SJCRH30 (cell line): ENCODE data around the gene OSBPL10. TPM values are rescaled to one million over a fixed set of nuclear protein-coding genes. Genes with fewer than 3 reads are reported as not detected.
"Not testable (repeated sequence)": the region's sequence is repeated elsewhere in the genome, so short reads cannot be mapped to it uniquely, and the experiment has no call there.

Source experiments
- DNase-seq, 2 experiments: peaks; one replicate each; pipeline ENCODE4 v3.0.0-alpha.2; 2015 to 2020
- H3K27ac ChIP-seq: fragments of 250-450 bp; sonication (Bioruptor Pico); 2 replicates; pipeline ENCODE4 v1.5.1; 2020; ENCODE audit warnings: mild to moderate bottlenecking, moderate library complexity
- H3K27me3 ChIP-seq: fragments of 250-450 bp; sonication (Bioruptor Pico); 2 replicates; pipeline ENCODE4 v1.5.1; 2020; ENCODE audit warnings: mild to moderate bottlenecking, moderate library complexity
- H3K36me3 ChIP-seq: fragments of 250-450 bp; sonication (Bioruptor Pico); 2 replicates; pipeline ENCODE4 v1.5.1; 2020; ENCODE audit warnings: mild to moderate bottlenecking, moderate library complexity
- H3K4me1 ChIP-seq: fragments of 250-450 bp; sonication (Bioruptor Pico); 2 replicates; pipeline ENCODE4 v1.5.1; 2020; ENCODE audit warnings: mild to moderate bottlenecking, moderate library complexity
- H3K4me3 ChIP-seq: fragments of 250-450 bp; sonication (Bioruptor Pico); 2 replicates; pipeline ENCODE4 v1.5.1; 2020; ENCODE audit warnings: mild to moderate bottlenecking, moderate library complexity
- H3K9me3 ChIP-seq: fragments of 250-450 bp; sonication (Bioruptor Pico); replicated peaks from 2 replicates; pipeline ENCODE4 v1.5.1; 2020; ENCODE audit warnings: mild to moderate bottlenecking, moderate library complexity
- total RNA-seq: library from RNA; depleted of rRNA; stranded (reverse); fragments of >200 nt; shearing (Covaris generic); gene quantifications from 2 replicates; pipeline ENCODE4 v1.2.3, GENCODE V29; 2014; rRNA removed

The OSBPL10 gene, protein sequence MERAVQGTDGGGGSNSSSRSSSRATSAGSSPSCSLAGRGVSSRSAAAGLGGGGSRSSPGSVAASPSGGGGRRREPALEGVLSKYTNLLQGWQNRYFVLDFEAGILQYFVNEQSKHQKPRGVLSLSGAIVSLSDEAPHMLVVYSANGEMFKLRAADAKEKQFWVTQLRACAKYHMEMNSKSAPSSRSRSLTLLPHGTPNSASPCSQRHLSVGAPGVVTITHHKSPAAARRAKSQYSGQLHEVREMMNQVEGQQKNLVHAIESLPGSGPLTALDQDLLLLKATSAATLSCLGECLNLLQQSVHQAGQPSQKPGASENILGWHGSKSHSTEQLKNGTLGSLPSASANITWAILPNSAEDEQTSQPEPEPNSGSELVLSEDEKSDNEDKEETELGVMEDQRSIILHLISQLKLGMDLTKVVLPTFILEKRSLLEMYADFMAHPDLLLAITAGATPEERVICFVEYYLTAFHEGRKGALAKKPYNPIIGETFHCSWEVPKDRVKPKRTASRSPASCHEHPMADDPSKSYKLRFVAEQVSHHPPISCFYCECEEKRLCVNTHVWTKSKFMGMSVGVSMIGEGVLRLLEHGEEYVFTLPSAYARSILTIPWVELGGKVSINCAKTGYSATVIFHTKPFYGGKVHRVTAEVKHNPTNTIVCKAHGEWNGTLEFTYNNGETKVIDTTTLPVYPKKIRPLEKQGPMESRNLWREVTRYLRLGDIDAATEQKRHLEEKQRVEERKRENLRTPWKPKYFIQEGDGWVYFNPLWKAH
- total RNA-seq: 1.5 and 2.0 TPM in 2 replicates

DNA sequence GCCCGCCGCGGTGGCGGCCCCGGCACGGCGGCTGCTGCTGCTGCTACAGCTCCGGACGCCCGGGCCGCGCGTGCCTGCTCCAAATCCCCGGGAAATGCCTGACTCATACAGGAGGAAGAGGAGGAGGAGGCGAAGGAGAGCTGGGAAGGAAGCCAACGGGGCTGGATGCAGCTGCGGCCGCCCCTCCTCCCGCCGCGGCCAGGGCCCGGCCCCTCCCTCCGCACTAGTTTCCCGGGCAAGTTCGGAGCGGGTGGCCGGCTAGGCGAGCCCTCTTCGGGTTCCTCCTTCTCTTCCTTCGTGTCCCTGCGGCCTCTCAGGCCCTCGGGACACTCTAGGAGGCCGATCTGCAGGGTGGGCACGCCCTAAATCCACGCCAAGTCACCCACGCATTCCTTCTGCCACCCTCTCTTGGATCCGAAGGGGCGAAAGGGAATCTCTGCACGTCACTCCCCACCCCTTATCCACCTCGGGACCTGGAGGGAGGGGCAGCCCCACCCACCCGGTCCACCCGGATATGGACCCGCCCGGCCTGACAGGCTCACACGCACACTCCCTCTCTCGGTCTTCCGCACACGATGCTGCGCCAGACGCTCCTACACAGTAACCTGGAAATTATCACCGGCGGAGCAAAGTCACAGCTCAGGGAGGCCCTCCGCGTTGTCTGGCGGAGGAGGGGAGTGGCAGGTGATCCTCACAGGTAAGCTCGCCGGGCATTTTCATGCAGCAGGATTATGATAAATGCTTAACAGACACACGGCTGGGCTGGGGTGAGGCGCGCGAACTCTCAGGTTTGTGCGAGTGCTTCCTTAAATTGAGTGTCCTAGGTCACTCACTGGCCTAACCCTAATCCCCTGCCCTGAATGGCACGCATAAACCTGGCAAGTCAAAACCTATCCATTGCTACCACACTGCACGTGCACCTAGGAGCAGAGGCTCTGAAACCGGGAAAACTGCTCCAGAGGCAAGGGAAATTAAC, at the start of gene OSBPL10, which contains the start of gene ZNF860:
OSBPL10 (minus strand) TSS at position 57 of the 976 bp plus-strand sequence. CDS start 83 bp downstream, outside the sequence.
ZNF860 (plus strand) TSS at position 545 of the 976 bp plus-strand sequence. CDS start 7,330 bp downstream, outside the sequence.
- no peak within 1 kb of the TSS for H3K27ac ChIP-seq

DNA sequence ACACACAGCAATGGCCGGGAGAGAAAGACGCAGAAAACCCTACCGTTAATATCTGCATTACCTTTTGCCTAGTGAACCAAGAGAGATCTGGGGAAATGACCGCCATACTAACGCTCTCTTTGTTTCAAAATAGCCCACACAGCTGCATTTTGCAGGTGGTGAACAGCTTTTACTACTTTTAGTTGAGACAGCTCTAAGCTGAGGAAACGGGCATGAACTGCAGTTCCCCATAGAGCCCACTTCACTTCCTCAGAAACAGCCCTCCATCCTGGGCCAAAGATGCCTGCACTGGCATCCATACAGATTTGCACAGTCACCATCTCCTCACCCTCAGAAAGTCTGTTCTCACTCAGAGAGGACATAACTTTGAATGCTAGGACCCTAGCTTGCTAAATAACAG, 45.5 kb upstream of the OSBPL10 start:
- Histone ChIP-seq H3K36me3 (no peaks in the 10 kb centered on the region), H3K9me3 (no peaks in the 10 kb centered on the region), H3K4me1 (no peaks in the 10 kb centered on the region), H3K27ac (no peak overlapping the region), H3K27me3 (no peaks in the 10 kb centered on the region), H3K4me3 (no peak overlapping the region)
- DNase-seq: no peak

More for the DNA sequence above, at the start of gene OSBPL10, which contains the start of gene ZNF860:
- no peaks in the 10 kb centered on the region for H3K36me3 ChIP-seq
- H3K27me3 ChIP-seq: no peaks in the 10 kb centered on the region
- no peaks in the 10 kb centered on the region for H3K9me3 ChIP-seq
- no peaks in the 10 kb centered on the region for H3K4me1 ChIP-seq
- peak; percentile 58 to 62 for DNase-seq
- peak within 1 kb of the TSS; percentile 59 for H3K4me3 ChIP-seq

- no peaks in the 10 kb centered on the region for H3K4me1 ChIP-seq
- no peak for DNase-seq
- H3K36me3 ChIP-seq: no peaks in the 10 kb centered on the region
- H3K9me3 ChIP-seq: no peaks in the 10 kb centered on the region
- no peak overlapping the region for H3K27ac ChIP-seq
- no peak overlapping the region for H3K4me3 ChIP-seq
- no peaks in the 10 kb centered on the region for H3K27me3 ChIP-seq
These were observed 41.9 kb upstream of the OSBPL10 start for GRCh38 chr3:32022947-32023346.

DNA sequence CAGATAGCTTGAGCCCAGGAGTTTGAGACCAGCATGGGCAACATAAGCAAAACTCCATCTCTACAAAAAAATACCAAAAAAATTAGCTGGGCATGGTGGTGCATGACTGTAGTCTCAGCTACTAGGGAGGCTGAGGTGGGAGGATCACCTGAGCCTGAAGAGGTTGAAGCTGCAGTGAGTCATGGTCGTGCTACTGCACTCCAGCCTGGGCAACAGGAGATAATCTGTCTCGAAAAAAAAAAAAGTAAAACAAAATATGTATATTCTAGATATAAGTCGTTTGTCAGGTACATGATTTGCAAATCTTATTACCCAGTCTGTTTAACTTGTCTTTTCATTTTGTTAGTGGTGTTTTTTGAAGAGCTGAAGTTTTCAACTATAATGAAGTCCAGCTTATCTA, 40.7 kb upstream of the OSBPL10 start:
- no peak for DNase-seq
- H3K27ac ChIP-seq: no peak overlapping the region
- H3K36me3 ChIP-seq: no peaks in the 10 kb centered on the region
- H3K27me3 ChIP-seq: no peaks in the 10 kb centered on the region
- no peak overlapping the region for H3K4me3 ChIP-seq
- H3K9me3 ChIP-seq: no peaks in the 10 kb centered on the region
- H3K4me1 ChIP-seq: no peaks in the 10 kb centered on the region

- Histone ChIP-seq H3K4me1 (no peaks in the 10 kb centered on the region), H3K27ac (no peak overlapping the region), H3K9me3 (no peaks in the 10 kb centered on the region), H3K27me3 (no peaks in the 10 kb centered on the region), H3K4me3 (no peak overlapping the region), H3K36me3 (no peaks in the 10 kb centered on the region)
- DNase-seq: no peak
These were observed 40.1 kb upstream of the OSBPL10 start for GRCh38 chr3:32021155-32021554.

GRCh38 chr3:32018757-32019564, 37.9 kb upstream of the OSBPL10 start:
- Histone ChIP-seq H3K4me1 (no peaks in the 10 kb centered on the region), H3K27me3 (no peaks in the 10 kb centered on the region), H3K4me3 (no peak overlapping the region), H3K9me3 (no peaks in the 10 kb centered on the region), H3K36me3 (no peaks in the 10 kb centered on the region), H3K27ac (no peak overlapping the region)
- DNase-seq: peak in 1 of 2 experiments; percentile 48

- no peak for DNase-seq
- H3K27me3 ChIP-seq: no peaks in the 10 kb centered on the region
- no peaks in the 10 kb centered on the region for H3K4me1 ChIP-seq
- no peaks in the 10 kb centered on the region for H3K9me3 ChIP-seq
- H3K27ac ChIP-seq: no peak overlapping the region
- H3K36me3 ChIP-seq: no peaks in the 10 kb centered on the region
- H3K4me3 ChIP-seq: no peak overlapping the region
These were observed 36.2 kb upstream of the OSBPL10 start for GRCh38 chr3:32017286-32017685.

DNA sequence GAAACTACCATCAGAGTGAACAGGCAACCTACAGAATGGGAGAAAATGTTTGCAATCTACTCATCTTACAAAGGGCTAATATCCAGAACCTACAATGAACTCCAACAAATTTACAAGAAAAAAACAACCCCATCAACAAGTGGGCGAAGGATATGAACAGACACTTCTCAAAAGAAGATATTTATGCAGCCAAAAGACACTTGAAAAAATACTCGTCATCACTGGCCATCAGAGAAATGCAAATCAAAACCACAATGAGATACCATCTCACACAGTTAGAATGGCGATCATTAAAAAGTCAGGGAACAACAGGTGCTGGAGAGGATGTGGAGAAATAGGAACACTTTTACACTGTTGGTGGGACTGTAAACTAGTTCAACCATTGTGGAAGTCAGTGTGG, 34.6 kb upstream of the OSBPL10 start:
- H3K4me3 ChIP-seq, DNase-seq, H3K36me3 ChIP-seq, H3K27ac ChIP-seq, H3K27me3 ChIP-seq, H3K4me1 ChIP-seq, H3K9me3 ChIP-seq: not testable (repeated sequence)

DNA sequence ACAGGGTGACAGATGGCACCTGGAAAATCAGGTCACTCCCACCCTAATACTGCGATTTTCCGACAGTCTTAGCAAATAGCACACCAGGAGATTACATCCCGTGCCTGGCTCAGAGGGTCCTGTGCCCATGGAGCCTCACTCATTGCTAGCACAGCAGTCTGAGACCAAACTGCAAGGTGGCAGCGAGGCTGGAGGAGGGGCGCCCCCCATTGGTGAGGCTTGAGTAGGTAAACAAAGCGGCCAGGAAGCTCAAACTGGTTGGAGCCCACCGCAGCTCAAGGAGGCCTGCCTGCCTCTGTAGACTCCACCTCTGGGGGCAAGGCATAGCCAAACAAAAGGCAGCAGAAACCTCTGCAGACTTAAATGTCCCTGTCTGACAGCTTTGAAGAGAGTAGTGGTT, 29.6 kb upstream of the OSBPL10 start:
- H3K4me1 ChIP-seq, DNase-seq, H3K36me3 ChIP-seq, H3K4me3 ChIP-seq, H3K9me3 ChIP-seq, H3K27me3 ChIP-seq, H3K27ac ChIP-seq: not testable (repeated sequence)

GRCh38 chr3:32009957-32010356, 28.9 kb upstream of the OSBPL10 start:
- Histone ChIP-seq H3K4me1 (no peaks in the 10 kb centered on the region), H3K36me3 (no peaks in the 10 kb centered on the region), H3K9me3 (no peaks in the 10 kb centered on the region), H3K27ac (no peak overlapping the region), H3K4me3 (no peak overlapping the region), H3K27me3 (no peaks in the 10 kb centered on the region)
- DNase-seq: no peak

DNA sequence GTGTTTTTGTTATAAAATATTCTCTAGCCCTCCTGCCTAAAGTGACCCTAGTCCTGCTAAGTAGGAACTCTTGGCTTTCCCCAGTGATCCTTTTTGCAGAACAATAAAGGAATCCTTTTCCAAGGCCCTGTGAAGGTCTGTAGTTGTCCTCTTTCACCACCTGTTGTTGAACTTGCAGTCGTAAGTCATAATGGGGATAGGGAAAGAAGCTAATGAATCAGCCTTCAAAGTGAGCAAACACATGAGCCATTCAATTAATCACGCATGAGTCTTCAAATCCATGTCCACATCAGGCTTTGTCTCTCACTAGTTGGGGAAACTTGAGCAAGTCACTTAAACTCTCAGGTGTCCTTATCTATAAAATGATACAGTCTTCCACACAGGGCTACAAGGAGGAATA, 28.0 kb upstream of the OSBPL10 start:
- Histone ChIP-seq H3K36me3 (no peaks in the 10 kb centered on the region), H3K27ac (no peak overlapping the region), H3K4me3 (no peak overlapping the region), H3K9me3 (no peaks in the 10 kb centered on the region), H3K4me1 (no peaks in the 10 kb centered on the region), H3K27me3 (no peaks in the 10 kb centered on the region)
- peak in 1 of 2 experiments; percentile 9 for DNase-seq

DNA sequence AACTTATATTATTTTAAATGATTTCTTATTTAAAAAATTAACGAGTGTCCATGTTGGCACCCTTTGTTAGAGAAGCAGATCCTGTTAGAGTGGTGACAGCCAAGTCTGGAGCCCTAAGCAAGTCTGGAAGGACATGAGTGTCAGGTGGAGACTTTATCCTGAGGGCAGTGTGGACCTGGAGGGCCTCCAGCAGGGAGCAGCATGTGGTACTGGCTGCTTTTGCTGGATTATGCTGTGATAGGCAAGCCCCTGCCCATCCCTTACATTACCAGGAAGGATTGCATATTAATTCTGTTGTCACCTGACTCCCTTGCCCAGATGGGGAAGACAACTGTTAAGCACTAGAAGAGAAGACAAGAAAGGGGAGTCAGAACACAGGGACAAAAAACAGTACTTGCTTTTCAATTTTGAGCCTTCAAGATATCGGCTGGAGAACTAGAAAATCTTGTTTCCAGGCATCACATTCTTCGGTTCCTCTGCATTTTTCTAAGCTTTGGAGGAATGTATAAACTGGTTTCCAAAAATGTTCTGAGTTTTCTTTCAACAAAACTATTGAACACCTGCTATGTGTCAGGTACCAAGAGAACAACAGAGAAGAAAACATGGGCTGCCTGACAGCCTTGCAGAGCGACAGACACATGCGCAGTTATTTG, 23.2 kb upstream of the OSBPL10 start:
- no peaks in the 10 kb centered on the region for H3K36me3 ChIP-seq
- H3K4me3 ChIP-seq: no peak overlapping the region
- no peaks in the 10 kb centered on the region for H3K27me3 ChIP-seq
- no peaks in the 10 kb centered on the region for H3K9me3 ChIP-seq
- H3K27ac ChIP-seq: no peak overlapping the region
- no peak for DNase-seq
- no peaks in the 10 kb centered on the region for H3K4me1 ChIP-seq

- Histone ChIP-seq H3K27me3 (no peaks in the 10 kb centered on the region), H3K36me3 (no peaks in the 10 kb centered on the region)
- no peak for DNase-seq
These were observed 22.3 kb upstream of the OSBPL10 start for GRCh38 chr3:32003380-32003779.

More at GRCh38 chr3:32003380-32003779, 22.3 kb upstream of the OSBPL10 start:
- Histone ChIP-seq H3K27ac (no peak overlapping the region), H3K9me3 (no peaks in the 10 kb centered on the region), H3K4me1 (no peaks in the 10 kb centered on the region), H3K4me3 (no peak overlapping the region)
